Stimulated activated naive CD4-positive, alpha-beta T cell treated with Interleukin-2 at 50 U/mL for 16 hours (primary cell): Measurements from ENCODE around the gene ACAP3.

Experiments
- DNase-seq: peaks from one replicate; lab custom pipeline; 2025; lab: John Stamatoyannopoulos, UW

The ACAP3 gene

DNA sequence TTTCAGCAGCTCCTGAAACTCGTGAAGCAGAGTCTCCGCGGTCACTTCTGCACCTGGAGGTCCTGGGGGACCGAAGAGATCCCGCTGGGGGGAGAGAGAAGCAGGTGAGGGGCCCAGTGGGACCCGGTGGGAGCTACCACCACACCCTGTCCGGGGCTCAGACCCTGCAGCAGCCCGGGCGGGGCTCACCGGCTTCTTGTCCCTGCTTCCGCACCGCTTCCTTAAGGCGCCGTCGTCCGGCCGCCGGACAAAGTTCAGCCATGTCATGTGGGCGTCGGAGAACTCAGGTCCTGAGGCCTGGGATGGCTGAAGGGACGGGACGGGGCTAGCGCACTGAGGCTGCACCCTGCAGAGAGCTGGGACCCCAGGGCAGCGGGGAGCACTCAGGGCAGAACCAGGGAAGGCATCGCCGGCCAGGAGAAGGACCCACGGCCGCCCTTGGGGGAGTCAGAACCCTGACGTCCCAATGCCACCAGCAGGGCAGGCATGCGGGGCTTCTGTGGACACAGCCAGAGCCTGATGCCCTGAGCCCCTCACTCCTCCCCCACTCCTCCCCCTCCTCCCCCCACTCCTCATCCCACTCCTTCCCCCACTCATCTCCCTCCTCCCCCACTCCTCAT, 63.4 kb downstream of the ACAP3 start:
- no peak for DNase-seq

DNA sequence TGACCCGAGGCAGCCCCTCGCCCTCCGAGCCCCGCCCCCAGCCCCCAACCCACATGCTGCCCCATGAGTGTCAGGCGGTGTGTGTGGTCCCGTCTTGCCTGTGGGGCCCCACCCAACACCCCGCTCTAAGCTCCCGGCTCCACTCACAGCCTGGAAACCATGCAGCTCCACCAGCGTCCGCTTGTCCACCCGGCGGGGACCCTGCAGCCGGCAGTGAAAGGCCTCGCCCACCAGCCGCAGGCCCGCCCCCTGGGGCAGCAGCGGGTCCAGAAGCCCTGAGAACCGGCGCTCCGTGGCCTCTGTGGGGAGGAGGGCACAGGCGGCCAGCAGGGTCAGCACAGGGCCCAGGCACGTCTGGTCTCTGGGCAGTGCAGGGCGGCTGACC, 63.9 kb downstream of the ACAP3 start:
- DNase-seq: no peak

DNA sequence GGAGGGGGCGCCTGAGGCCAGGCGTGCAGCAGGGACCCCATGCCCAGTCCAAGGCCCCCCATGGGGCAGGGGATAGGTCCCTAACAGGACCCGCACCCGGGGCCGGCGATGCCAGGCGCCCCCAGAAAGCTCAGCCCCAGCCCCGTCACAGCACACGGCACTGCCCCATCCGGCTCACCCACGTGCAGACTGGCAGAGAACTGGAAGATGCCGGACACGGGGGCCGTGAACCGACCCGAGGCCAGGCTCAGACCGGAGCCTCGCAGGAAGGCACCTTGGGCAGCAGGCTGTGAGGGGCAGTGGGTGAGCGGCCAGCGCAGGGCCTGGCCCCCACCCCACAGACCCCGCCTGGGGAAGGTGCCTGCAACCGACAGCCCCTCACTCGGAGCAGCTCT, 64.5 kb downstream of the ACAP3 start:
- DNase-seq: no peak

DNA sequence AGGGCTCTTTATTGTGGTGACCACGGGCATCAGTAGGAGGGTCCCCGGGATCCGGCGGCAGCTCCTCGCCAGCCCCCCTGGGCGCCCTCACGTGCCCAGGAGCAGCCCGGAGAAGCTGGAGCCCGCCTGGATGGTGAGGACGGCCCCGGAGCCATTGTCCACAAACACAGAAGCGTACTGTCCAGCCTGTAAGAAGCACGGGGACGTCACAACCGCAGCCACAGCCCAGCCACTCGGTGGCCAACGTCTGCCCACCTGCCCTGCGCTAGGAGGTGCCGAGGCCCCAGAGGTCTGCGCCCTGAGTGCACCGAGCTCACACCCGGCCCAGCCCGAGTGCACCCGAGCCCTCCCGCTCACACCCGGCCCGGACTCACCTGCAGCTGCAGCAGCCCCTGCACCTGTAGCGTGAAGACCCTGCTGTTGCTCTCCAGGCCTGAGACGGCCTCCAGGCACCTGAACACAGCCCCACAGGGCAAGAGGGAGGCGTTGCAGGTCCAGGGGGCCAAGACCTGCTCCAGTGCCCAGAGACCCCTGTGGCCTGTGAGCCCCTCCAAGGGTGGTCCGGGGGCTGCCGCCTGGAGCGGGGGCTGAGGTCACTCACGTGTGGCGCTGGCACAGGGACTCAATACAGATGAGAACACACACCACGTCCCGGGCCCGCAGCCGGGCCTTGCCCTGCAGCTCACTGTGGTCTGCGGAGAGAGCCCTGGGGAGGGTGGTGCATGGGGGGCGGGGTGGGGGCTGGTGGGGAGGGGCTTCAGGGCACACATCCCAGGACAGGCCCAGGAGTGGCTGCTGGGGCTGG, 65.1 kb downstream of the ACAP3 start:
- DNase-seq: no peak
